CD4-positive, alpha-beta T cell treated with Interleukin-12 subunit alpha and Interleukin-12 subunit beta, for 1 hour (primary cell): ENCODE results near the gene MEPCE.

Experiments used
- DNase-seq: peaks from one replicate; pipeline ENCODE4 v3.0.0-alpha.2; 2020

MEPCE gene

GRCh38 chr7:100465299-100465698 lies 35.7 kb downstream of the MEPCE start:
- no peak for DNase-seq

GRCh38 chr7:100465702-100466311 lies 36.2 kb downstream of the MEPCE start:
- no peak for DNase-seq

GRCh38 chr7:100466653-100467605 lies 37.3 kb downstream of the MEPCE start:
- DNase-seq = no peak

- DNase-seq = no peak
These were observed 38.2 kb downstream of the MEPCE start for GRCh38 chr7:100467638-100468373.

- DNase-seq = peak; percentile 83
These were observed 39.8 kb downstream of the MEPCE start for GRCh38 chr7:100469227-100470044.

- no peak for DNase-seq
These were observed 41.4 kb downstream of the MEPCE start for GRCh38 chr7:100471021-100471420.

GRCh38 chr7:100472121-100472851 lies 42.7 kb downstream of the MEPCE start:
- no peak for DNase-seq

GRCh38 chr7:100472854-100473499 lies 43.3 kb downstream of the MEPCE start:
- peak; percentile 27 for DNase-seq

GRCh38 chr7:100475549-100475948 lies 45.9 kb downstream of the MEPCE start:
- DNase-seq = no peak

- no peak for DNase-seq
These were observed 46.6 kb downstream of the MEPCE start for GRCh38 chr7:100476101-100476780.

GRCh38 chr7:100476903-100477870 lies 47.6 kb downstream of the MEPCE start:
- peak; percentile 34 for DNase-seq

GRCh38 chr7:100477871-100478267 lies 48.2 kb downstream of the MEPCE start:
- no peak for DNase-seq

- peak; percentile 94 for DNase-seq
These were observed 49.5 kb downstream of the MEPCE start, which contains the start of gene TSC22D4 for GRCh38 chr7:100478958-100479660. TSS of gene TSC22D4 (minus strand) at chr7:100479214. CDS start at chr7:100478038, 1,176 bp downstream.

- no peak for DNase-seq
These were observed 51.8 kb downstream of the MEPCE start for GRCh38 chr7:100481466-100481865.

GRCh38 chr7:100482728-100483089 lies 53.1 kb downstream of the MEPCE start:
- no peak for DNase-seq

- peak; percentile 88 for DNase-seq
These were observed 53.6 kb downstream of the MEPCE start for GRCh38 chr7:100483090-100483721.
